Natural killer cell (primary cell): Measurements from ENCODE around the gene CADM2. TPM values are rescaled to one million over a fixed set of nuclear protein-coding genes. Genes with fewer than 3 reads are reported as not detected.

Experiments
- ATAC-seq, 3 donors: fragments of 150-1000 bp in 2 of 3; fragments of 200-7000 bp in 1 of 3; cut with Tn5 transposase; 1 replicate in 1 of 3; 2 replicates in 2 of 3; pipeline ENCODE4 v1.10.0; 2021; ENCODE audit warnings: mild to moderate bottlenecking in 2 of 3, moderate library complexity in 2 of 3
- DNase-seq, 2 donors: peaks; one replicate each; pipeline versions ENCODE4 v3.0.0 to v3.0.0-alpha.2; 2013 to 2021; ENCODE audit warnings: mixed read lengths in 1 of 2
- H3K27ac ChIP-seq: one replicate; pipeline ENCODE4 v1.5.1; 2013; ENCODE audit warnings: mild to moderate bottlenecking, low read length
- H3K27me3 ChIP-seq: one replicate; pipeline ENCODE4 v1.6.1; 2013; ENCODE audit warnings: low read length; ENCODE audit not compliant: control insufficient read depth, insufficient read depth
- H3K36me3 ChIP-seq: one replicate; pipeline ENCODE4 v1.6.1; 2013; ENCODE audit warnings: low read length; ENCODE audit not compliant: control insufficient read depth, insufficient read depth
- H3K4me1 ChIP-seq: one replicate; pipeline ENCODE4 v1.6.1; 2013; ENCODE audit warnings: low read length; ENCODE audit not compliant: control insufficient read depth, insufficient read depth
- H3K4me3 ChIP-seq: one replicate; pipeline ENCODE4 v1.5.1; 2013; ENCODE audit warnings: low read length
- H3K9me3 ChIP-seq: one replicate; pipeline ENCODE4 v1.6.1; 2013; ENCODE audit warnings: low read length; ENCODE audit not compliant: control insufficient read depth, insufficient read depth
- H3K27ac Mint-ChIP-seq, 2 donors: one replicate each; pipeline ENCODE4 v1.8.0; 2022; ENCODE audit warnings: mild to moderate bottlenecking in 2 of 2, mixed read lengths in 2 of 2, moderate library complexity in 1 of 2
- H3K27me3 Mint-ChIP-seq, 2 donors: one replicate each; pipeline ENCODE4 v1.8.0; 2022; ENCODE audit warnings: low read depth in 2 of 2, mixed read lengths in 2 of 2
- H3K36me3 Mint-ChIP-seq: one replicate; pipeline ENCODE4 v1.8.0; 2022; ENCODE audit warnings: mixed read lengths
- H3K4me1 Mint-ChIP-seq, 2 donors: one replicate each; pipeline ENCODE4 v1.8.0; 2022; ENCODE audit warnings: mixed read lengths in 2 of 2
- H3K4me3 Mint-ChIP-seq: one replicate; pipeline ENCODE4 v1.8.0; 2022; ENCODE audit warnings: mild to moderate bottlenecking, moderate library complexity, mixed read lengths
- H3K9me3 Mint-ChIP-seq, 2 donors: one replicate each; pipeline ENCODE4 v1.8.0; 2022; ENCODE audit warnings: mixed read lengths in 2 of 2
- WGBS: methylation state at CpG from one replicate; pipeline ENCODE4 v1.1.7; 2013; ENCODE audit warnings: missing lambda C conversion rate; ENCODE audit not compliant: insufficient coverage; 5-methylcytosine and 5-hydroxymethylcytosine counted together
- intact Hi-C: fragments of 100-400 bp; cut with micrococcal nuclease; formaldehyde crosslinking; loops from one replicate; pipeline ENCODE4 v1.14.2; 2022
- total RNA-seq, 4 donors: library from RNA; stranded (reverse); fragments of 120-200 nt in 1 of 4; gene quantifications; one replicate each; pipeline versions ENCODE4 v1.2.3 to v1.2.4, GENCODE V29; 2013 to 2022
- TF ChIP-seq, protein P1 (sequence below): fragments of 200-600 bp; IDR thresholded peaks from one replicate; pipeline ENCODE4 v1.8.0; 2022; ENCODE audit warnings: antibody characterized with exemption

The CADM2 gene
- total RNA-seq, 3 donors from 2014 or later (not counting 1 experiment from before 2014, with no cell fraction given): 0.07 TPM; not detected in 2

DNA sequence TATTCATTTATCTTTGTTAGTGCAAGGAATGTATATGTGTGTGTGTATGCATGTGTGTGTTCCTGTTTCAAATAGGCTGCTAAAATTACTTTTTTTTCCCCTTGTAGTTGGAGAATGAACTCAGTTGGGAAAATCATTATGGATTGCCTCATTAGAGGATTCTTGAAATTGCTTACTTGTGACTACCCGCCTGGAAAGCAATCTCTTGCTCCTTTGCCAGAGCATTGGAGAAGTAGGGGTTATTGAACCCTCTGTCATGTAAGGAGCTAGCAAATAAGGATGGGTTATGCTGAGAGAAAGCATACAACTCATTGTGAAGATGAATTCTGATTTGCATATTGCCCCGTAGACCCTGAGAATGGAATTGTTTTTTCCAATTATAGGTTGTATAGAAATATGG is 474.5 kb downstream of the CADM2 start:
- H3K27ac ChIP-seq: no peak overlapping the region
- Mint-ChIP-seq H3K9me3 (peaks cover 16 to 17% of the 10 kb centered on the region in 2 donors), H3K4me1 (no peaks in the 10 kb centered on the region), H3K36me3 (peaks cover 14% of the 10 kb centered on the region), H3K27me3 (no peaks in the 10 kb centered on the region), H3K27ac (no peak overlapping the region), H3K4me3 (no peak overlapping the region)
- no peaks in the 10 kb centered on the region for H3K4me1 ChIP-seq
- H3K9me3 ChIP-seq: no peaks in the 10 kb centered on the region
- ATAC-seq: no peak
- no peak for DNase-seq
- no peak overlapping the region for H3K4me3 ChIP-seq
- no peaks in the 10 kb centered on the region for H3K36me3 ChIP-seq
- H3K27me3 ChIP-seq: no peaks in the 10 kb centered on the region
- WGBS: 92% methylated on average over 2 of the region's 2 CpGs
- intact Hi-C loops: no loop called here
- TF ChIP-seq, protein P1, sequence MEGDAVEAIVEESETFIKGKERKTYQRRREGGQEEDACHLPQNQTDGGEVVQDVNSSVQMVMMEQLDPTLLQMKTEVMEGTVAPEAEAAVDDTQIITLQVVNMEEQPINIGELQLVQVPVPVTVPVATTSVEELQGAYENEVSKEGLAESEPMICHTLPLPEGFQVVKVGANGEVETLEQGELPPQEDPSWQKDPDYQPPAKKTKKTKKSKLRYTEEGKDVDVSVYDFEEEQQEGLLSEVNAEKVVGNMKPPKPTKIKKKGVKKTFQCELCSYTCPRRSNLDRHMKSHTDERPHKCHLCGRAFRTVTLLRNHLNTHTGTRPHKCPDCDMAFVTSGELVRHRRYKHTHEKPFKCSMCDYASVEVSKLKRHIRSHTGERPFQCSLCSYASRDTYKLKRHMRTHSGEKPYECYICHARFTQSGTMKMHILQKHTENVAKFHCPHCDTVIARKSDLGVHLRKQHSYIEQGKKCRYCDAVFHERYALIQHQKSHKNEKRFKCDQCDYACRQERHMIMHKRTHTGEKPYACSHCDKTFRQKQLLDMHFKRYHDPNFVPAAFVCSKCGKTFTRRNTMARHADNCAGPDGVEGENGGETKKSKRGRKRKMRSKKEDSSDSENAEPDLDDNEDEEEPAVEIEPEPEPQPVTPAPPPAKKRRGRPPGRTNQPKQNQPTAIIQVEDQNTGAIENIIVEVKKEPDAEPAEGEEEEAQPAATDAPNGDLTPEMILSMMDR: no peak

DNA sequence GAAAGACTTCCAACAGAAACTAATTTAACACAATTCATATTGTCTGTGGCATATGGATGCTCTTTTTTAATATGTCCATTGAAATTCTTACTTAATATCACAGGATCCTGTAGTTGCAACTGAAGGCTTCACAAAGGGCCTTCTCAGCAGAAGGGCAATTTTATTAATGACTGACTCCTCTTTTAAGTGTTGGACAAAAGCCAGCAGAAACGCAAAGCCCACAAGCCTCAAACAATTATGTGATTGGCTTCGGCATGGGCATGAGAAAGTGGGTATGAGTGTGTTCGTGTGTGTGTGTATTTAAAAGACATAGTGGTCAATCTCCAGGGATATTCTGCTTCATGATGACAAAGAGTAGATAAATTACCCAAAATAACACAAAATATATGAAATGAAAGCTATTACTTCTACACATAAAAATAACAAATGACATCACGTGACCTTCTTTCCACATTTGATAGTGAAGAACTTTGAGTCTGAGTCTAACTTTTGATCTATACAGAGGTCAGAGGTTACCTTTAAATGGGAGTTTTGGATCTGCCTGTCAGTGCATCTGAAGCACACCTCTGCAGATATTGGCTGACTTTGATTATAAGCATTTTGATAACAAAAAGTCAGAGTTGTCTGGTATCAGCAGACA is 496.9 kb downstream of the CADM2 start:
- TF ChIP-seq, protein P1: no peak
- H3K4me3 ChIP-seq: no peak overlapping the region
- Mint-ChIP-seq H3K9me3 (peaks cover 4% of the 10 kb centered on the region in 2 donors), H3K27me3 (no peaks in the 10 kb centered on the region), H3K27ac (no peak overlapping the region), H3K36me3 (no peaks in the 10 kb centered on the region), H3K4me1 (no peaks in the 10 kb centered on the region), H3K4me3 (no peak overlapping the region)
- H3K4me1 ChIP-seq: no peaks in the 10 kb centered on the region
- no peak overlapping the region for H3K27ac ChIP-seq
- H3K27me3 ChIP-seq: no peaks in the 10 kb centered on the region
- WGBS: 96% methylated on average over 2 of the region's 4 CpGs
- intact Hi-C loops: no loop called here
- no peak for ATAC-seq
- H3K36me3 ChIP-seq: no peaks in the 10 kb centered on the region
- H3K9me3 ChIP-seq: no peaks in the 10 kb centered on the region
- no peak for DNase-seq

DNA sequence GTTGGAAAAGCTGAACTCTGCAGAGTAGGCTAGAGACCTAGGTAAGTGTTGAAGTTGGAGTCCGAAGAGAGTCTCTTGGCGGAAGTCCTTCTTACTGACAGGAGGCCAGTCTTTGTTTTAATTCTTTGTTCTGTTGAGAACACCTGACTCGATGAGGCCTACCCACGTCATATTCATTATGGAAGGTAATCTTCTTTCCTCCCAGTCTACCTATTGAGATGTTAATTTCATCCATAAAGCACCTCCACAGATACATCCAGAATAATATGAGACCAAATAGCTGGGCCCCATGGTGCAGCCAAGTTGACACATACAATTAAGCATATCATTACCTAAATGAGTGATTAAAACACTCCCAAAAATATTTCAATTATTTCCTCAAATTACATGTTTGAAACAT is 515.5 kb downstream of the CADM2 start:
- Mint-ChIP-seq H3K4me1 (no peaks in the 10 kb centered on the region), H3K27me3 (no peaks in the 10 kb centered on the region), H3K27ac (no peak overlapping the region), H3K36me3 (no peaks in the 10 kb centered on the region), H3K4me3 (no peak overlapping the region), H3K9me3 (peaks cover 0 to 8% of the 10 kb centered on the region in 2 donors)
- ATAC-seq (no peak), DNase-seq (no peak)
- Histone ChIP-seq H3K36me3 (no peaks in the 10 kb centered on the region), H3K9me3 (peaks cover 2% of the 10 kb centered on the region), H3K27ac (no peak overlapping the region), H3K27me3 (no peaks in the 10 kb centered on the region), H3K4me1 (no peaks in the 10 kb centered on the region), H3K4me3 (no peak overlapping the region)
- TF ChIP-seq, protein P1: no peak
- intact Hi-C loops: no loop called here
- WGBS: 88% methylated on average over 4 of the region's 4 CpGs

DNA sequence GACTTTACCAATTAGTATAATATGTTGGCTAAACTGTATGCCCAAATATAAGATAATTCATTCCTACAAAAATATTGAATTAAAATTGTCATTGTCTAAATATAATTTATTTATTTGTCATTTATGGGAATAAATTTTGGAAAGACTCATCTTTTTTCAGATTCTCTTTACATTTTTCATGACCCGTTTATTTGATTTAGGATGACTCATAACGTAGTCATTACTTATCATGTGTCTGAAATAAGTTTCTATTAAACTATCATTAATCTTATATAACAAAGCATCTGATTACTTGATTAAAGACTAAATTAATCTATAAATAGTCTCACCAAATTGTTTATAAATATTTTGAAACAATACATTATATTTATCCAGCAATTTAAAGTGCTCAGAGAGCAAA is 516.6 kb downstream of the CADM2 start:
- Mint-ChIP-seq H3K27me3 (no peaks in the 10 kb centered on the region), H3K4me1 (no peaks in the 10 kb centered on the region), H3K27ac (no peak overlapping the region), H3K9me3 (peaks cover 2 to 4% of the 10 kb centered on the region in 2 donors), H3K36me3 (no peaks in the 10 kb centered on the region), H3K4me3 (no peak overlapping the region)
- TF ChIP-seq, protein P1: no peak
- ATAC-seq (no peak), DNase-seq (no peak)
- H3K4me1 ChIP-seq: no peaks in the 10 kb centered on the region
- no CpG with 5 or more reads among the region's 2 CpGs for WGBS
- no peaks in the 10 kb centered on the region for H3K36me3 ChIP-seq
- intact Hi-C loops: no loop called here
- H3K4me3 ChIP-seq: no peak overlapping the region
- no peak overlapping the region for H3K27ac ChIP-seq
- H3K27me3 ChIP-seq: no peaks in the 10 kb centered on the region
- H3K9me3 ChIP-seq: no peaks in the 10 kb centered on the region
